Measurements from ENCODE around the gene ARVCF. TPM values are rescaled to one million over a fixed set of nuclear protein-coding genes. Genes with fewer than 3 reads are reported as not detected.

ARVCF gene
- total and polyA plus RNA-seq, 8 donors: 3.5 to 51.3 (median 13.6) TPM

DNA sequence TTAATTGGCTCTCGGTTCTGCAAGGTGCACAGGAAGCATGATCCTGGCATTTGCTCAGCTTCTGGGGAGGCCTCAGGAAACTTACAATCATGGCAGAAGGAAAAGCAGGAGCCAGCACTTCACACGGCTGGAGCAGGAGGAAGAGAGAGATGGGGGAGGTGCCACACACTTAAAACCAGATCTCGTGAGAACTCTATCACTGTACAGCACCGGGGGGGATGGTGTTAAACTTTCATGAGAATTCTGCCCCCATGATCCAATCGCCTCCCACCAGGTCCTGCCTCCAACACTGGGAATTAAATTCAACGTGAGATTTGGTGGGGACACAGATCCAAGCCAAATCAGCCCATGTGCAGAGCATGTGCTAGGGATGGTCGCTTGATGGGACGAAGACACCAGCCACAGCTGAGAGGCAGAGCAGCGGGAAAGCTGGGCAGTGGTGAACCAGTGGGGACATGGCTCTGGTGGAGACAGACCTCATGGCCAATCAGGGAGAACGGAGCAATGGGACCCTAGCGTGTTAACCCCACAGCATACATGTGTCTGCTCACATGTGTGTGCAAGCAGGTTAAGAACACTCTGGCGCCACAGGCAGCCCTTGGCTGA lies 10.5 kb upstream of the ARVCF start:
- Histone ChIP-seq H3K9me3 (no peaks in the 10 kb centered on the region), H3K36me3 (peaks cover 0 to 22% (median 12%) of the 10 kb centered on the region in 4 donors), H3K27me3 (no peaks in the 10 kb centered on the region), H3K4me1 (peaks cover 9 to 45% (median 21%) of the 10 kb centered on the region in 4 donors), H3K27ac (no peak overlapping the region), H3K4me3 (no peak overlapping the region)
- no peak for DNase-seq
- intact Hi-C loops (cut with DNase I; ENCODE audit: low total_unique reads): no loop called here
- 79 to 88% (median 83%) methylated on average over 12 of the region's 12 CpGs for WGBS, 5 donors
- no peak for TF ChIP-seq POLR2A (IDR thresholded peaks at IDR 0.05)
- TF ChIP-seq, protein P1, sequence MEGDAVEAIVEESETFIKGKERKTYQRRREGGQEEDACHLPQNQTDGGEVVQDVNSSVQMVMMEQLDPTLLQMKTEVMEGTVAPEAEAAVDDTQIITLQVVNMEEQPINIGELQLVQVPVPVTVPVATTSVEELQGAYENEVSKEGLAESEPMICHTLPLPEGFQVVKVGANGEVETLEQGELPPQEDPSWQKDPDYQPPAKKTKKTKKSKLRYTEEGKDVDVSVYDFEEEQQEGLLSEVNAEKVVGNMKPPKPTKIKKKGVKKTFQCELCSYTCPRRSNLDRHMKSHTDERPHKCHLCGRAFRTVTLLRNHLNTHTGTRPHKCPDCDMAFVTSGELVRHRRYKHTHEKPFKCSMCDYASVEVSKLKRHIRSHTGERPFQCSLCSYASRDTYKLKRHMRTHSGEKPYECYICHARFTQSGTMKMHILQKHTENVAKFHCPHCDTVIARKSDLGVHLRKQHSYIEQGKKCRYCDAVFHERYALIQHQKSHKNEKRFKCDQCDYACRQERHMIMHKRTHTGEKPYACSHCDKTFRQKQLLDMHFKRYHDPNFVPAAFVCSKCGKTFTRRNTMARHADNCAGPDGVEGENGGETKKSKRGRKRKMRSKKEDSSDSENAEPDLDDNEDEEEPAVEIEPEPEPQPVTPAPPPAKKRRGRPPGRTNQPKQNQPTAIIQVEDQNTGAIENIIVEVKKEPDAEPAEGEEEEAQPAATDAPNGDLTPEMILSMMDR (IDR thresholded peaks at IDR 0.05): no peak
- TF ChIP-seq POLR2AphosphoS5 (IDR thresholded peaks at IDR 0.05): no peak
- TF ChIP-seq EP300 (IDR thresholded peaks at IDR 0.05): no peak

DNA sequence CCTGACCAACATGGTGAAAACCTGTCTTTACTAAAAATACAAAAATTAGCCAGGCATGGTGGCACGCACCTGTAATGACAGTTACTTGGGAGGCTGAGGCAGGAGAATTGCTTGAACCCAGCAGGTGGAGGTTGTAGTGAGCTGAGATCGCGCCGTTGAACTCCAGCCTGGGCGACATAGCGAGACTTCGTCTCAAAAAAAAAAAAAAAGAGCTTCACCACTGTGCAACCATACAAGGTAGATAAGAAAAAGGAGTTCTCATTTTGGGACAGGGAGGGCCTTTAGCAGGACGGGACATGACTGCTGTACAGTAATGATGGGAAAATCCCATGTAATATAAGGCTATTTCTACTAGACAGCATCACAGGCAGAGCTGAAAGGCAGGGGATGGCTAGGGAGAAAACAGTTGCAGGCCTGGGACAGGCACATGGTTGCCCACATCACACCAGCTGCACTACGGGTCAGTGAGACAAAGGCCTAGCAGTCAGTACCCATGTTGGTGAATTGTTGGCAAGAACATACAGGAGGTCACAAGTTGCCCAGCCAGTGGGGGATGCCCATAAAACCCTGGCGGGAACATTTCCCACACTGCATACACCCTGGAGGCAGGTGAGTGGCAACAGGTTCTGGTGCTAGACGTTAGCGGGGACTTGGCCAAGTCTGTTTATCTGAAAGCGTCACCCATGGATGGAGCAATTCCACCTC lies 9.7 kb upstream of the ARVCF start:
- peaks cover 0 to 14% (median 8%) of the 10 kb centered on the region in 4 donors for H3K36me3 ChIP-seq
- DNase-seq: peak in 1 of 2 donors; percentile 2
- WGBS, 5 donors: 92 to 97% (median 96%) methylated on average over 13 of the region's 13 CpGs
- no peaks in the 10 kb centered on the region for H3K9me3 ChIP-seq
- intact Hi-C loops (cut with DNase I; ENCODE audit: low total_unique reads): no loop called here
- TF ChIP-seq EP300 (IDR thresholded peaks at IDR 0.05): no peak
- TF ChIP-seq POLR2AphosphoS5 (IDR thresholded peaks at IDR 0.05): no peak
- TF ChIP-seq, protein P1 (IDR thresholded peaks at IDR 0.05): no peak
- TF ChIP-seq POLR2A (IDR thresholded peaks at IDR 0.05): no peak
- H3K4me3 ChIP-seq: no peak overlapping the region
- no peak overlapping the region for H3K27ac ChIP-seq
- peaks cover 16 to 45% (median 23%) of the 10 kb centered on the region in 4 donors for H3K4me1 ChIP-seq
- no peaks in the 10 kb centered on the region for H3K27me3 ChIP-seq

DNA sequence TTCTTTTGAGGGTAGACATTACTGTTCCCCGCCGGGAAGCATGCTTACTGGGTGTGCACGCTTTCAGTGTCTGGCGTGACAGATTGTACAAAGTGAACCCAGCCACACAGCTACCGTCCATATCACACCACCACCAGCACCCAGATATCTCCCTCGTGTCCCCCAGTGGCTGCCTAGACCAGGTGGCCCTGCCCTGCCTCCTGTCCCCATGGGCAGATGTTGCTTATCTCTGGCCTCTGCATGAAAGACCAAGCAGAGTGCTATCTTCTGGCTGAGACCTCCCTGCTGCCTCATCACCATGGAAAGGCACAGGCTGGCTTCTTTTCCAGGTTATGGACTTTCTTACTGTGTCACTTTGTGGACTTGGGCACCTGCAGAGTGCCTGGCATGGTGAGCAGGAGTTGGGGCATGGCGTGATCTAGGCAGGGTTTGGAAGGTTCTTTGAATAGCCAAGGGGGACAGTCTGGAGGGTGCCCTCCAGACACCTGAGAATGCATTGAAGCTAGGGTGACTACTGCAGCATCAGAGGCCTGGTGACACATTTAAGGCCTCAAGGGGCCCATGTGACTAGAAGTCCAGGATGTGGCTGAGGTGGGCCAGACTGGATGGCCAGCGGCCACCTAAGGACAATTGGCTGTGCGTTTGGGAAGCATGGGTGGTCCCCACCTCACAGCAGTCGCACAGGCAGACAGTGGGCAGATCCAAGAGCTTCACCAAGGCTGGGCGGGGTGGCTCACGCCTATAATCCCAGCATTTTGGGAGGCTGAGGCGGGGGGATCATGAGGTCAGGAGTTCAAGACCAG lies 9.0 kb upstream of the ARVCF start:
- 89 to 96% (median 95%) methylated on average over 13 of the region's 13 CpGs for WGBS, 5 donors
- DNase-seq: peak in 1 of 2 donors; percentile 23

More for the DNA sequence above, 9.0 kb upstream of the ARVCF start:
- TF ChIP-seq, protein P1 (IDR thresholded peaks at IDR 0.05): no peak
- TF ChIP-seq POLR2A (IDR thresholded peaks at IDR 0.05): no peak
- TF ChIP-seq EP300 (IDR thresholded peaks at IDR 0.05): no peak
- TF ChIP-seq POLR2AphosphoS5 (IDR thresholded peaks at IDR 0.05): no peak
- Histone ChIP-seq H3K4me3 (no peak overlapping the region), H3K4me1 (peaks cover 17 to 44% (median 26%) of the 10 kb centered on the region in 4 donors), H3K27ac (no peak overlapping the region), H3K36me3 (peaks cover 0 to 12% (median 7%) of the 10 kb centered on the region in 4 donors), H3K9me3 (no peaks in the 10 kb centered on the region), H3K27me3 (no peaks in the 10 kb centered on the region)
- intact Hi-C loops (cut with DNase I; ENCODE audit: low total_unique reads): no loop called here
